ENCODE measurements around the gene SPPL2A.

- TF ChIP-seq GATA3 (IDR thresholded peaks at IDR 0.05; ENCODE audit: low read depth, low read length) (no peak), GATA2 (IDR thresholded peaks at IDR 0.05; ENCODE audit: low read depth, low read length) (no peak)
Observed at GRCh38 chr15:50774450-50774849, 8.9 kb upstream of the SPPL2A start.

All from SH-SY5Y (cell line).